HG03520 (cell line): ENCODE data around the gene CPLX1.
"Not testable (repeated sequence)": the region's sequence is repeated elsewhere in the genome, so short reads cannot be mapped to it uniquely, and the experiment has no call there.

ENCODE experiments used
- ATAC-seq: cut with Tn5 transposase; IDR thresholded peaks from one replicate; pipeline ENCODE4 v1.9.1; 2021; ENCODE audit warnings: mild to moderate bottlenecking, moderate library complexity; ENCODE audit not compliant: unreplicated experiment

Gene CPLX1

GRCh38 chr4:740656-741282 lies 85.2 kb downstream of the CPLX1 start:
- no peak for ATAC-seq

GRCh38 chr4:740011-740410 lies 85.9 kb downstream of the CPLX1 start:
- ATAC-seq = no peak

DNA sequence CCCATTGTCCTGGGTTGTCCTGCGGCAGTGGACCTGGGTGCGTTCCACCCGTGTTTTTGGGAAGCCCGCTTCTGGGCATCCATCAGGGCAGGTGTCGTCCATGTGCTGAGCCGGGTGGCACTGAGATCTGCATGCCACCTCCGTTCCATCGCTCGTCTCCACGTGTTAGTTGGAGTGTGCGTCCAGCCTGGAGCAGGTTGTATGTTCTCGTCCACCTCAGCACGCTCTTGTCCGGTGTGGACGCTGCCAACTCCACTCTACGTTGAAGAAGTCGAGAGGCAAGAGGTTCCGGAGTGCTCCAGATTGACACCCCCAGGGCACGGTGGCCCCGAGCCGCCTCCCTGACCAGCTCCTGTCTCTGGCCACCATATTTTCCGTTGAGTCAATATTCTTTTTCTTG lies 86.4 kb downstream of the CPLX1 start:
- no peak for ATAC-seq

- no peak for ATAC-seq
These were observed 87.1 kb downstream of the CPLX1 start for GRCh38 chr4:738781-739280.

DNA sequence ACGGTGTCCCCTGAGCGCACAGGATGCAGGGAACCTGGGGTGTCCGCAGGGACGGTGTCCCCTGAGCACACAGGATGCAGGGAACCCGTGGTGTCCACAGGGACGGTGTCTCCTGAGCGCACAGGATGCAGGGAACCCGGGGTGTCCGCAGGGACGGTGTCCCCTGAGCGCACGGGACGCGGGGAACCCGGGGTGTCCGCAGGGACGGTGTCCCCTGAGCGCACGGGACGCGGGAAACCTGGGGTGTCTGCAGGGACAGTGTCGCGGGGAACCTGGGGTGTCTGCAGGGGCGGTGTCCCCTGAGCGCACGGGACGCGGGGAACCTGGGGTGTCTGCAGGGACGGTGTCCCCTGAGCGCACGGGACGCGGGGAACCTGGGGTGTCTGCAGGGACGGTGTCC lies 89.4 kb downstream of the CPLX1 start:
- not testable (repeated sequence) for ATAC-seq

- no peak for ATAC-seq
These were observed 90.3 kb downstream of the CPLX1 start for GRCh38 chr4:735583-735982.
